Measurements from ENCODE around the gene DEPP1.

DEPP1 gene

DNA sequence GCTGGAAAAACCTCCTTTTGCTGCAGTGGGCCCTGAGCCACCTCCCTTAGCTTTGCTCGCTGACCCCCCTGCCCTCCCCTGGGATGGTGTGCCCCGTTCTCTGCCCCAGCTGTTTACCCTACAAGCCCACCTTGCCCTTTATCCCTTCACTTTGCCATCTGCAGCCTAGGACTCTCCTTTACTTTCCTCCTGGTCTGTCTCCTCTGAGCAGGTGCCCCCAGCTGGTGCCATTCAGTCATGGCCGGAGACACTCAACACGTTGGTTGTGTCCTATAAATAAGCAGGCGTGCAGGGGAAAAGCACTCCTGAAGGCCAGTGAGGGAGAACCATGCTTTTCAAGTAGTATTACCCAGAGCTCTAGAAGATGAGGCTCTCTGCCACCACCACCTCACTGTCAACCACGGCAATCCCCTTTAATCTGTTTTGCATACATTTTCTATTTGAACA is 12.9 kb downstream of the DEPP1 start:
- no peak for FAIRE-seq

DNA sequence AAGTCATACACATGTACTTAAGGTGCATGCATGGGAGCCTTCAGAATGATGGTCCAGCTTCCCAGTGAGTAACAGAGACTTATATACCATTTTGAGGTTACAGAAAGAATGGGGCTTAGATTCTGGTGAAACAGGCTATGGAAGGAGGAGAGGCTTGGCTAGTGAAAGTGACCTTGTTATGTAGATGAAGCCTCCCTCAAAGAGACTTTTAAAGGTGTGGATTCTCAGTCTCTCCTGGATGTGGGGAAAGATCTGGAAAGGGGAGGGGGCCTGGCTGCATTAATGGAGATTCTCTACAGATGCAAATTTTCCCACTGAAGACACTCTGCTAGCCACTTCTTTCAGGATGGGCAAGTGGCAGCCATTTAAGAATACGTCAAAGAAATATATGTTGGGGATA is 13.5 kb downstream of the DEPP1 start:
- no peak for FAIRE-seq

DNA sequence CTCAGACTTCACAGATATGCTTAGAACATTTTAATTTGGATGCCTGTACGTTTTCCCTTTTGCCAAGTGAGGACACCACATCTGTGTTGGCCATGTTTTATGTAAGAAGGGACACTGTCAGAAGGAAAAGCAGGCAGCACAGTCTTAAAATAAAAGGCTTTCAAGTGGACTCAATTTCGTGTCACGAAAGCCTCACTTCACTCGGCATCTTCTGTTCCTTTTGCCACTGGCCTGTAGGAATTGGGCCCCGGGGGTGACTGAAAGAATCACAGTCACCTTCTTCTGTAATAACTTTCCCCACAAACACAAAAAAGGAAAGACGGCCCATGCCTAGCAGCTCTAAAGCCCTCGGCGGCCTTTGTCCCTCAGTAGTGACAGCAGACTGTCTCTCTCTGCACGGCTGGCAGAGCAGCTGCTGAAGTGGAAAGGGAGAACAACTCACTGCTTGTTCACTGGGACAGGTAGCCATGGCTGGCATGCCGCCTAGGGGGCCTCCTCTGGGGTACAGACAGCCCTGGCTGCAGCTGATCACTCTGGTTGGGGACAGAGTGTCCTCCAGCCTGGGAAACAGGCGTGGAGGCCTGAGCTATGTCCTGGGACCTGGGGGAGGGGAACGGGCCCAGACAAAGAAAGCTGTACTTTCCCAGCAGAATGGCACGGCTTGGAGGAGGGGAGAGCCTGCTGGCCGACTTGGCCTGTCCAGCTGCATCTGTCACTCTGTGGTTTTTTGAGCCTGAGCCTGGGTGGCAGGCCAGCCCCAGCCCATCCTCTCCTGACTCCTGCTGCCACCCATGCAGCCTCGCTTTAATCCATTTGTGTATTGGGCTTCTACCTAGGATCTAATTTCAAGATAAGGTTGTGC is 14.6 kb downstream of the DEPP1 start:
- FAIRE-seq, result no peak

DNA sequence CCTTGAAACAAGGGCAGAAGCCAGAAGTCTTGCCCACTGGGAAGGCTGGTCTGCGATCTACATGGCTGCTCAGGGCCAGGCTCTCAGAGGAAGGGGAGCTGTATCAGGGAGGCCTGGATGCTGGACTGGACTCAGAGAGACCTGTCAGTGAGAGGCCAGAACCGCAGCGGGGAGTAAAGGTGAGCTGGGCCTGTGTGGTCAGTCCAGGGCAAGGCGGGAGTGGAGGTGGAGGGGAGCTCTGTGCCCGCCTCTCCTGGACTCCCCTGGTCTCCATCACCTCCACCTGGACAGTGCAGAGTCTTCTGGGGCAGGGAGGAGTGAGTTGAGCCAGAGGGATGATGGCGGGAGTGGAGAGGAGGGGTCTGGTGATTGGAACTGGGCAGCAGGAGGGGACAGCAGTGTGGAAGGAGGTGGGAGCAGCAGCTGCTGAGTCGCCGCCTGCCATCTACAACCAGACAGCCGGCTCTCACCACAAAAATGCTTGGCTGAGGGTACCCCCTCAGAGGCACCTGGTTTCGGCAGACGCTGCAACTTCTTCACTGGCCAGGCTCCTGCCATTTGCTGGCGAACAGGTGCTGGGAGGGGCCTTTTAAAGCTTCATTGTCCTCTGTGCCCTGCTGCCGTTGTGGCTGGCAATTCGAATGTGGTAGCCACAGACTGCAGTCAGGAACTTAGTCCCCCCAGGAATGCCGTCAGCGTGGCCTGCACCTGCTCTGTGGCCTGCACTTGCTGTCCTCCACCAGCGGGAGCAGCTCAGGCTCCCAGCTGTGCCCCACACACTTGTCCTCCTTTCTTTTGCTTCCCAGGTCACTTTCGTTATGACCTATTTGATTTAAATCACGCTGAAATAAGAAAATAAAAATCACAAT is 15.5 kb downstream of the DEPP1 start:
- no peak for FAIRE-seq

DNA sequence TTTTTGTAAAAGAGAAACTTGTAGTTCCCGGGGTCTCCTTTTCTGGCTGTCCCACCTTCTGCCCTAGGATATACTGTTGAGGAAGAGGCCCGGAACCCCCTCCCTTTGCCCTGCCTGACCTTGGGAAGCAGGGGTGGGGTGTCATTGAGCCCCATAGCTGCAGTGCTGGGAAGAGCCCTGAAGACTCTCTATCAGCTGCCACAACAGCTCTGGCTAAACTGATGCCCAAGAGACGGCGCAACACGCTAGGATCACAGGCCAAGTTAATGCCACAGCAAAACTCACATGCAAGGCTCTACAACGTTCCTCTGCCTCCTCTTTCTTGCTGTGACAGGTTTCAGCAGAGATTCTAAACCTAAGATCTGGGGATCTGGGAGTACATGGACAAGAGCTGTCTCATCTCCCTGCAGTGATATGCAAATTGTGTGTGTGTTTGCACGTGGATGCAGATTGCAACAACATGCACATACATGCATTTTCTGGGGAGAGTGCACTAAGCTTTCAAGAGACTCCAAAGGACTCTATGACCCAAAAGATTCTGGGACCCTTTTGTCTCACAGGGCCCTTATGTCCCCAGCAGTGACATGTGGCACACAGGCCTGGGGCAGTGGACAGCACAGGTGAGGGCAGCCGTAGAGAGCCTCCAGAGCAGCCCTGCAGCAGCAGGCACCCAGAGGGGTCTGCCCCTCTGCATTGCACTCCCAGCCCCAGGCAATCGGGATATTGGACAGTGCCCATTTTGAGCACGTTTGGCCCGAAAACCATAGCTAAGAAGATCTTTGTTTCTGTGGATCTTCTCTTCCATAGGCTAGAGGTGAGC is 16.5 kb downstream of the DEPP1 start:
- FAIRE-seq, result no peak

DNA sequence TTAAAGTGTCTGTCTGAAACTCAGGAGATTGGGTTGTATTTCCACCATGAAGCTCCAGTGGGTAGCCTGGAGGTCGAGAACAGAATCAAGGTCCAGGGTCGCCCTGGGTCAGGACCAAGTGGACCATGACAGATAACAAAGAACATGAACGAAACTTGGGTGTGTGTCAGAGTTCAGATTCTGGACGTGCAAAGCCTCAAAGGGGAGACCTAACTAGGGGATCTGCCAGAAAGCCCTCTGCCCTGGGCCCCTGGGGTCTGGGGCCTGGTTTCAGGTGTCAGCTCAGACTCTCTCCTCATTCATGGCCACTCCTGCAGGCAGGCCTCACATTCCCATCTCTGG is 17.4 kb downstream of the DEPP1 start:
- FAIRE-seq, result no peak

DNA sequence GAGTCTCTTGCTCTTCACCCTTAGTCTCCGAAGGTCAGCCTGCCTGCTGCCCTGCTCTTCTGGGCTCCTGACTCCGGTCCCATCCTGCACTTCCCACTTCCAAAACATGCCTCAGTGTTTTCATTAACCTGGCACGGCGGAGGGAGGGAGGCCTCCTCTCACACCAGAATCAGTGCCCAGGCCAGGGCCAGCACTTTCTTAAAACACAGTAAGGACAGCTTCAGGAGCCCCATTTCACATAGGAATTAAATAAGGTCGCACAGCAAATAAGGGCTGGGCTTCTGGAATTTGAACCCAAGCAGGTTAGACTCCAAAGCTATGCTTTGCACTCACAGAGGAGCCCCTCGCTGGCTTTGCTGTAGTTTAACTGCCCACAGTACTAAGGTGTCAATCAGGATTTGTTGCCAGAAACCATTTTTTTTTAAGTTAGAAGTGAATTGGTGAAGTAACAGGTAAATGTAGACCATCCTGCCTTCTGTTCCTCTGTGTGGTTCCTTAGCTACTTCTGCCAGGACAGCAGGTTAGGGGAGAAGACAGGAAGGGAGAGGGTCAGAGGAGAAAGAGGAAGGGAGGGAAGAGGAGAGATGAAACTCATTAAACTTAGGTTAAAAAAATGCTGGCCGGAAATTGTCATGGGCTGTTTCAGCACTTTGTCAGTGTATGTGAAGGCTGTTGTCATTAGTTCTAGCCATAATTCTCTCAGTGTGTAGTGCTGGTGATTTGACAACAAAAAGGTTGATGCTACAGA is 18.0 kb downstream of the DEPP1 start:
- FAIRE-seq, result no peak

DNA sequence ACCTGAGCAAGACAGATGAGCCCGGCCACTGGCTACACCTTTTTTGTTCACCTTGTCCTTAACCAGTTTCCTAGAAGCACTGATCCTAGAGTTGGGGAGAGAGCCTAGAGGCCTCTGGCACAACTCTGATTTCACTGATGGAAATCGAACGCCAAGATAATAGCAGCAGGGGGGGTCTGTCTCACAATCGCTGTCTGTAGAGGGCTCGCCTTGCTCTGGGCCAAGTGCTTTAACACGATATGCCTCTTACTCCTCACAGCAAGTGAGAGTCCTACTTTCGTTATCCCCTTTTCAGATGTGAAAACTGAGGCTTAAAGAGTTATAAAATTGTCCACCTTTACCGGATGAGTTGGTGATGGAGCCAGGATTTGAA is 18.5 kb downstream of the DEPP1 start:
- no peak for FAIRE-seq

DNA sequence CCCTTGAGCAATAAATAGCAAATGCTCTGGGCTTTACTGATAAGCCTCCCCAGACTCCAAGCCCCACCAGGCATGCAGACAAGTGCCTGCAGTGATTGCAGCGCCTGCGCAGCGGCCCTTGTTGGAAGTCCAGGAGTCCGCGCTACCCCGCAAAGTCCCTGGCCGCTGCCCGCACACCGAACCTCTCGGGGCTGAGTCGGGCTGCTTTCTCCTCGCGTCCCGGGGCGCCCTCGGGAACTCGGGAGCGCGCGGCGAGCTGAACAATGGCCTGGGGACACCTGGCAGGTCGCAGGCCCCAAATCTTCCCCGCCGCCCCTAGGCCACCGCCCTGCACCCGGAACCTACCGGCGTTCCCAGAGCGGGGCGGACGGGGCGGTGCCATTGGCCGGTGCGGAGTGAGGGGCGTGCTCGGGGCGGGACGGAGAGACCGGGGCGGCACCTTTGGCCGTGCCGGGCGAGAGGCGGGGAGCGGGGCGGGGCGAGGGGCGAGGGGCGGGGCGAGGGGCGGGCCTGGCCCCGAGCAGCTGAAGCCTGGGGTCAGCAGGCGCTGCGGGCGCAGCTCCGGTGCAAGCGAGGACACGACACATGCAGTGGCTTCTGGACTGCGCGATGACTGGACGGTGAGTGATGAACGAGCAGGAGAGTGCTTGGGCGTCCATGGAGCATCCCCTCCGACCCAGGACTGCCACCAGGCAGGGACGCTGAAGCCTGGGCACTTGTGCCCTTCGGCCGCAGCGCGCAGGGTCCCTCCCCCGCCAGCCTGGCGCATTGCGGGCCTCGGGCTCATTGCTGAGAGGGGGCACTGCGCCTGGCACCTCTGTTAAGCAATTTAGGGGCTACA is 19.1 kb downstream of the DEPP1 start, which contains the start of gene RASSF4:
RASSF4 (plus strand) TSS at position 556 of the 841 bp plus-strand sequence. CDS start 10,401 bp downstream, outside the sequence.
- FAIRE-seq, result no peak

DNA sequence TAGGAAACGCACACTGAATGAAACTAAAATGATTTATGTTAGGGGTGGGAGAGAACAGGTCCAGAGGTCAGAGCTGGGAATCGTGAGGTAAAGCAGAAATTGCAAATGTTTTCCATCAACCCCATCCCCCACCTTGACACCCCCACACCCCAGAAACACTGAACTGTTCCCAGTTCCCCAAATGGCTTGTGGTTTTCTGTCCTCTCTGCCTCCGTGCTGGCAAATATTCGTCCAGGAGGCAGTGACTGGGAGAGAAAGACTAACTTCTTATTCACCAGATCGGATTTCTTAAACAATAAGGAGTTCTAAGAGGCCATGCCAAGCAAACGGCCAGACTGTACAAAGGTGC is 19.7 kb downstream of the DEPP1 start:
- FAIRE-seq, result no peak

DNA sequence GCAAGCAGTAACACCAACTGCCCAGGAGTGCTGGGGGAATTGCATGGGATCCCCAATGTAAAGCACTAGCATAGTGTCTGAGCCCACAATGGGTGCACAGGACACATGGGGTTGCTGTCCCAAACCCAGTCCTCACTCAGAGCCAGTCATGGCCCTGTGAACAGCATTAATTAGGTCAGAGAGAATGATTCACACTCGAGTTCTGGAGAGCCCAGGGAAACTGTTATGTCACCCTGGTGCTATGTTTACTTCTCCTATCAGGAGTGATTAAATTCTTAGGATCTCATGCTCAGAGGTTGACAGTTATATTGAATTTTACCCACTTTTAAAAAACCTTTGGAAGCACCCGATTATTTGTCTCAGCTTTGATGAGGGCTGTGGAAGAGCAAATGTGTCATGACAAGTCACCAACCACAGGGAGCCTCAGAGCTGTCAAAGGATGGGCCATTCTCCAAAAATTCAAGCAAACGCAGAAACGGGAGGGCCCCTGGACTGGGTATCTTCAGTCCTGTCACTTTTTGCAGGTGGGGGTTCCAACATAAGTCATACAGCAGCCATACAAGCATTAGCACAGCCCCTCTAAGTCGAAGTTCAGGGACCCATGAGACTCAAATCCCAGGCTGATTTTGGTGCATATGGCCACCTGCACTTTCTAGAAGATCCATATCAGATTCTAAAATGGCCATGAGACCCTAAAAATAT is 20.3 kb downstream of the DEPP1 start:
- FAIRE-seq, result no peak

DNA sequence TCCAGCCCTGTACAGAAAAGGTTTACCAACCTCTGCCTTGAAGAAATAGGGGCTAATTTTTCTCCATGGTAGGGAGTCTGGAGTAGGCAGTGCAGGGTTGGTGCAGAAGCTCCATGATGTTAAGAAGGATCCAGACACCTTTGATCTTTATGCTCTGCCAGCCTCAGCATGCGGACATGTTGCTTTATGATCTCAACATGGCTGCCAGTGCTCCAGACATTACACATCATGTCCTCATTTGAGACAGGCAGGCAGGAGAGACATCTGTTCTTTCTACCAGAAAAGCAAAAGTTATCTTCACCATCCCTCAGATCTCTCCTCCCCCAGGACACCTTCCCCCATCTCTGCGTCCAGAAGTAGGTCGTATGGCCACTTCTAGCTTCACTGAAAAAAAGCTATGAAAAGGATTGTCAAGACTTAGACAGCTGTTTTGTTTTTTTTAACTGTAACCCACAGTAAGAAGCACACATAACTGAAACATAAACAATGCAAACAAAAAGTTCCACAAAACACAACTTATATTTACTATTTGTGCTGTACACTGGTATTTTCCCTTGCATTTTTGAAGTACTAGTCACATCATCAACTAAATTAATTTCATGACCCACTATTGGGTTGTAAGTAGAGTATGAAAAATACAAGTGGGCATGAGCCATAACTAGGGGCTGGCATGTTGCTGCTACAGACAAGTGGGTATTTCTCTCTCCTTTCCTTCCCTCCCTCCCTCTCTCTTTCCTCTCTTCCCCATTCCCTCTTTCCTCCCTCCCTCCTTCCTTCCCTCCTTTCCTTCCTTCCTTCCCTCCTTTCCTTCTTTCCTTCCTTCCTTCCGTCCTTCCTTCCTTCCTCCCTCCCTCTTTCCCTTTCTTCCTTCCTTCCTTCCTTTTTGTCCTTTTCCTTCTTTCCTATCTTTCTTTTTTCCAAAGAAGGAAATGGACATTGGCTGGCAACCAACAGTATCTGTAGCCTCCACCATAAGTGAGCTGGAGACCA is 21.6 kb downstream of the DEPP1 start:
- FAIRE-seq, result no peak

DNA sequence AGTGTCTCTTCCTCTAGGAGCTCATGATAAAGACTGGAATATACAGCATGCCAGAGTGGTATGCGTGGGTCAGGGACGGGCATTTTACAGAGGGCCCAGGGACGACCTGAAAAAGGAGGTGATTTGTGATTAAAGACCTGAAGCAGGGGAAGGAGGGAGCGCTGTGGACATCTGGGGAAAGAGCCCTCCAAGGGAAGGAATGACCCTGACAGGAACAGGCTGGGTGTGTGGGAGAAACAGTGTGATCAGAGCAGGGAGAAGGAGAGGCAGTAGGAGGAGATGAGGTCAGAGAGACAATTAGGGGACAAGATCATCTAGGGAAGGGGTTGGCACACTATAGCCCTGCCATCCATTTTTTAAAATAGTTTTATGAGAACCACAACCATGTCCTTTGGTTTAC is 22.4 kb downstream of the DEPP1 start:
- FAIRE-seq, result no peak

DNA sequence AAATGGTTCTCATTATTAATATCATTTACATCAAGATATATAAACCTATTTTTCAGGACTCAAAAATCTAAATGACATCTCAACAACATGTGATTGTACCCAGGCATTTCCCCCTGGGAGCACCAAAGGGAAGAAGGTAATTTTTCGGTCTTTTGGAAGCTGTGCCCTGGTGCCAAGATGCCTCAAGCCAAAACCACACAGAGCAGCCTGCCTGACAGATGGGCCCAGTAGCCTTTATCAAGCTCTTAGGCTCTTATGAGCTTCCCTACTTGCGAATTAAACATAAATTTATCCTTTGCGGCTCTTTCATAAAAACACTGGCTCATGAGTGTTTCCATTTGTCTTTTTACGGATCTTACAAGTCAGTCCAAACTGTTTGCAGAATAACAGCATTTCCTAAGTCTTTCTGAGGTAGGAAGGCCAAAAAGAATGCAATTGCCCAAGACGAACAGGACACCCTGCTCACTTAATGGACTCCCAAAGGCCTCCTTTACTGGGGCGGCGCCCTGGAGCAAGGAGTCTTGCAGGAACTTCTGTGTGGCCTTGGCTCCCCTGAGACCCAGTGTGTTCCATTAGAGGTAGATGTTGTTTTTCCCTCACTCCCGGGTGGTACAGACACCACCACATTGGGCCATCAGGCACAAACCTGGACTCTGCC is 23.1 kb downstream of the DEPP1 start:
- FAIRE-seq, result no peak

DNA sequence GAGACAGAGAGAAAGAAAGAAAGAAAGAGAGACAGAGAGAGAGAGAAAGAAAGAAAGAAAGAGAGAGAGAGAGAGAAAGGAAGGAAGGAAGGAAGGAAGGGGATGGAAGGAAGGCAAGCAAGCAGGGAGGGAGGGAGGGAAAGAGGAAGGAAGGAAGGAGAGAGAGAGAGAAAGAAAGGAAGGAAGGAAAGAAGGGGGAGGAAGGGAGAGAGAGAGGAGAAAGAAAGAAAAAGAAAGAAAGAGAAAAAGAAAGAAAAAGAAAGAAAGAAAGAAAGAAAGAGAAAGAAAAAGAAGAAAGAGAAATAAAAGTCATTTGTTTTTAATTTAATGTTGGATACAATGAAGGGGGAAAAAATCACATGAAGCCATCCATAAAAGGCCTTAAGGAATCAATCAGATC is 23.6 kb downstream of the DEPP1 start:
- FAIRE-seq, result no peak

DNA sequence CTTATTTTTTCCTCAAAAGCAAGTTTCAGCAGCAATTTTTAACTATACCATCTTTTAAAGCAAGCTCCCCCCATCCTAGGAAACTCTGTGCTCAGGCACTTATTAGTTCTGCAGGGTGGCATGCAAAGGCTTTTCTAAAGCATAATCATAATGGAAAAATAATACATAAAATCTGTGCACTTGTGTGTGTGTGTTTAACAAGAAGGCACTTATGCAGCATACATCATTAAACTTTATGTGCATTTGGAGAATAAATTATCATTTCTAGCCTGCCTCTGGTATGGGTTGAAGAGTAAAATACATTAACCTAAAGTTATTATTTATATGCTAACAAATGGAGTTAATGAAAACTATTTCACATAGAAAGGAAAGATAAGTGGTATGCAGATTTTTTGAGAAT is 24.6 kb downstream of the DEPP1 start:
- no peak for FAIRE-seq

DNA sequence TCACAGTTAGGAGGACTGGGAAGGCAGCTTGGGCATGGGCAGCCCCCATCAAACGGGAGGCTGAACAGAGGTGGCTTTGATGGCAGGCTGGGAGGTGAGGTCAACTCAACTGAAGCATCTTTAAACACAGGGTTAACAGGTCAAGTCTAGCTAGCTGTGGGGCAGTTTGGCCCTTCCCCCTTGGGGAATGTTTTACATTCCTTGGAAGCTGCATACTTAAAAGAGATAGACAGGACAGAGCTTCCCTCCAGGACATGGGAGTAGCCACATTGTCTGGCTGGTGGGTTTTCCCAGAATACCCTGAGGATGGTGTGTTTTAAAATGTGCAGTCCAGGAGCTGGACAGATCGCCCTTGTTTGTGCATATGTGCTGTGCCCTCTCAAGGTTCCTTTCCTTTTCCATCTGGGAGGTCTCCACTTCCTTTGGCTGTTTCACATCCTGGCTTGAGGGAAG is 25.8 kb downstream of the DEPP1 start:
- FAIRE-seq, result no peak

DNA sequence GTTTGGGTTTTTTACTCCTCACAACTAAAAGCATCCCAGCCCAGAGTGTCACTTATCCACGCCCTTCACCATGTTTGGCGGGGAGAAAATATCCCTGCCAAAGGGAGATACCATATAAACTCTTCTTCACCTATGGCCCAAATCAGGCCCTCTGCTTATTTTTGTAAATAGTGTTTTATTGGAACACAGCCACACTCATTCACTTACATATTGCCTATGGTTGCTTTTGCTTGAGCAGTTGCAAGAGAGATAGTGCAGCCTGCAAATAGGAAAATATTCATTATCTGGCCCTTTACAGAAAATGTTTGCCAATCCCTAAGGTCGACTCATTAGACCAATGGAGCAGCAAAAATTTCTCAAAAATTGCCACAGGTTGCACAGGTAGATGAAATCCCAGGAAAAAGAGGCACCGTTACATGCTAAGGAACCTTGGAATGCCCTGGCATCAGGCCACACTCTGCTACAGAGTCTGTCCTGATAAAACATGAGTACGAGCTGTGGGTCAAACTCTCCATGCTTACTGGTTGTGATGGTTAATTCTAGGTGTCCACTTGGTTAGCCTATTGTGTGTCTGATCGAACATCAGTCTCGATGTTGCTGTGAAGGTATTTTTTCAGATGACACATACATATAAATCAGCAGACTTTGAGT is 26.9 kb downstream of the DEPP1 start:
- FAIRE-seq, result no peak
